22Rv1 (cell line): ENCODE data around the gene SLIT3.

ENCODE experiments used
- H3K27ac ChIP-seq: fragments of 450-650 bp; 2 replicates; pipeline ENCODE4 v1.5.1; 2017
- ZFX ChIP-seq: fragments of 450-650 bp; IDR thresholded peaks from 2 replicates; pipeline ENCODE4 v1.6.1; 2017; ENCODE audit warnings: antibody characterized with exemption, borderline replicate concordance
- TF ChIP-seq, protein P1 (sequence below): fragments of 450-650 bp; IDR thresholded peaks from 2 replicates; pipeline ENCODE4 v1.5.1; 2017; ENCODE audit warnings: mild to moderate bottlenecking

The SLIT3 gene

DNA sequence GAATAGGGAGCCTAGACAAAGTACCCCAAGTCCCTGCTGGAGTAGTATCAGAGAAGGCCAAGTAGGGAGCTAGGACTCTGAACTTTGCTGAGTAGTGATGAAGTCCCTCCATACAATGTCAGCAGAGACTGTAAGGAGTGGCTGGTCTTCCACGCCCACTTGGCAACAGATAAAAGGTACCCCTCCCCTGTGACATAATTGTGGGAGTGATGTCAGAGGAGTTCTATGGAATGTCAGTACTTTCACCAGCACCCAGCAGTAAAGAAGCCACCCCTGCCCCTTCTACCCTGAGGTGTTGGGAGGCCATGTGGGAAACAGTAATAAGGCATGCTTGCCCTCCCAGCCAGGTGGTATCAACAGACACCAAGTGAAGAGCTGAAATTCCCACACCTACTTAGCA is 143.9 kb downstream of the SLIT3 start:
- TF ChIP-seq, protein P1, sequence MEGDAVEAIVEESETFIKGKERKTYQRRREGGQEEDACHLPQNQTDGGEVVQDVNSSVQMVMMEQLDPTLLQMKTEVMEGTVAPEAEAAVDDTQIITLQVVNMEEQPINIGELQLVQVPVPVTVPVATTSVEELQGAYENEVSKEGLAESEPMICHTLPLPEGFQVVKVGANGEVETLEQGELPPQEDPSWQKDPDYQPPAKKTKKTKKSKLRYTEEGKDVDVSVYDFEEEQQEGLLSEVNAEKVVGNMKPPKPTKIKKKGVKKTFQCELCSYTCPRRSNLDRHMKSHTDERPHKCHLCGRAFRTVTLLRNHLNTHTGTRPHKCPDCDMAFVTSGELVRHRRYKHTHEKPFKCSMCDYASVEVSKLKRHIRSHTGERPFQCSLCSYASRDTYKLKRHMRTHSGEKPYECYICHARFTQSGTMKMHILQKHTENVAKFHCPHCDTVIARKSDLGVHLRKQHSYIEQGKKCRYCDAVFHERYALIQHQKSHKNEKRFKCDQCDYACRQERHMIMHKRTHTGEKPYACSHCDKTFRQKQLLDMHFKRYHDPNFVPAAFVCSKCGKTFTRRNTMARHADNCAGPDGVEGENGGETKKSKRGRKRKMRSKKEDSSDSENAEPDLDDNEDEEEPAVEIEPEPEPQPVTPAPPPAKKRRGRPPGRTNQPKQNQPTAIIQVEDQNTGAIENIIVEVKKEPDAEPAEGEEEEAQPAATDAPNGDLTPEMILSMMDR, result no peak
- TF ChIP-seq ZFX, result no peak
- H3K27ac ChIP-seq, result no peak overlapping the region

DNA sequence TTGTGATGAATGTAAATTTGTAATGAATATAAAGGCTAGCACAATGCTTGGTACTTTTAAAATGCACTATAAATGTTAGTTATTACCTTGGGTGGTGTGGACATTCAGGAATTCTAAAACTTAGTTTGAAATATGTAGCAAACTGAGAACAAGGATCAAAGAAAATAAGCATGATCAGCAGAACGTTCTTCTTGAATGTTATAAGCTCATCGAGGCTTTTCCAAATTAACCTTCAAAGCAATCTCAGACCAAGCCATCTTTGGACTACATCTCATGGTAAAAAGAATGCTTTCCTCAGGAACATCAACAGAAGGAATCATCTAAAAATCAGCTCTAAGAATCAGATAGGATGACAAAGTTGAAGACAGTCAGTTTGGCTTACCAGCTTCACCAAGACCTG is 146.3 kb downstream of the SLIT3 start:
- TF ChIP-seq ZFX, result no peak
- TF ChIP-seq, protein P1, result no peak
- H3K27ac ChIP-seq, result no peak overlapping the region

DNA sequence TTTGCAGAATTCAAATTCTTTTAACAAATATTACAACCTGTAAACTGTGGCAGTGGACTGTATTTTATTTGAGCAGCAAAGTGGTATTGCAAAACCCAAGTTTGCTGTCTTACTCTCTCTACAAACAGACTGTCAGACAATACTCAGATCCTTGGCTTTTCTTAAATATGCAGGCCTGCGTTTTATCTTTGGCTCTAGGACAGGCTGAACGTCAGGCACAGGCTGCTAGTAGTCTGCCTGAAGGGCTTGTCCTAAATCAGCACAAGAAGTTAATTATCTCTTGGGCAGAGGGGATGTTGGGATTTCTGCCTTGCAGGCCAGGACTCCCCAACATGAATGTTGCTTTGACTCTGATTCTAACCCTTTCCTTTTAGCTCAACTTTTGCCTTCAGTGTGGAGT is 147.5 kb downstream of the SLIT3 start:
- TF ChIP-seq, protein P1, result no peak
- TF ChIP-seq ZFX, result no peak

DNA sequence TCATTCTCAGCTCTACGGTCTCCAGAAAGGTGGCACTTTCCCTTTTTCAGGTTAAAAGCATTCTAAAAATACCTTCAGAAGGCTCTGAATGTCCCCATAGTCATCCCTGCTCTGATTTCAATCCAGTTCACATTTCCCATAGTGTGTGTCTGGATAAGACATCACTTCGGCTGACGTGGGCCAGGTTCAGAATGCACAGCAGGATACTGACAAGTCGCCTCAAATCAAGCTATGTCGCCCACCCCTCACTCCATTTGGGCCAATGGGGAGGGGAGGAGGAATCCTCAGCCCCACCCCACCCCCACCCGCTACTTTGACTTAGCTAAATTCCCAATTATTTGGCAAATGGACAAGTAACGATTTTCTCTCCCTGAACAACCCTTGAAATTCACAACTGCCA is 148.0 kb downstream of the SLIT3 start:
- H3K27ac ChIP-seq, result no peak overlapping the region
- TF ChIP-seq, protein P1, result no peak
- TF ChIP-seq ZFX, result no peak

More for the DNA sequence above, 147.5 kb downstream of the SLIT3 start:
- H3K27ac ChIP-seq, result no peak overlapping the region

DNA sequence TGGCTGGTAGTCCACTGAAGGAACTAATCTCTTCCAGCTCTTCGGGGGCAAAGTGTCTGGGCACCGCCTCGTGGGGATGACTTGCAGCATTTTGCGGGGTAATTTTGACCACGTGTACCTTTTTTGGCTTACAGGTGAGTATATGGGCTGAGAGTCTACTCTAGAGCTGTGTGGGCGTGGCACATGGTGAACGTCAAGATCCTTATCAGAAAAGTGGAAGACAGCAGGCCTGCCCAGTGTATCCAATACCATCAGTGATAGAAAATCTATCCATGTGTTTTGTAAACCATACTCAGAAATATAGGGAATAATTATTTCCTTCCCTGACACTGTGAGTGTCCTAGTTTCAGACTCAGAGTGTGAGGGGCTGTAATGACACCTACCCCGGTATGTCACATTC is 148.5 kb downstream of the SLIT3 start:
- H3K27ac ChIP-seq, result no peak overlapping the region

DNA sequence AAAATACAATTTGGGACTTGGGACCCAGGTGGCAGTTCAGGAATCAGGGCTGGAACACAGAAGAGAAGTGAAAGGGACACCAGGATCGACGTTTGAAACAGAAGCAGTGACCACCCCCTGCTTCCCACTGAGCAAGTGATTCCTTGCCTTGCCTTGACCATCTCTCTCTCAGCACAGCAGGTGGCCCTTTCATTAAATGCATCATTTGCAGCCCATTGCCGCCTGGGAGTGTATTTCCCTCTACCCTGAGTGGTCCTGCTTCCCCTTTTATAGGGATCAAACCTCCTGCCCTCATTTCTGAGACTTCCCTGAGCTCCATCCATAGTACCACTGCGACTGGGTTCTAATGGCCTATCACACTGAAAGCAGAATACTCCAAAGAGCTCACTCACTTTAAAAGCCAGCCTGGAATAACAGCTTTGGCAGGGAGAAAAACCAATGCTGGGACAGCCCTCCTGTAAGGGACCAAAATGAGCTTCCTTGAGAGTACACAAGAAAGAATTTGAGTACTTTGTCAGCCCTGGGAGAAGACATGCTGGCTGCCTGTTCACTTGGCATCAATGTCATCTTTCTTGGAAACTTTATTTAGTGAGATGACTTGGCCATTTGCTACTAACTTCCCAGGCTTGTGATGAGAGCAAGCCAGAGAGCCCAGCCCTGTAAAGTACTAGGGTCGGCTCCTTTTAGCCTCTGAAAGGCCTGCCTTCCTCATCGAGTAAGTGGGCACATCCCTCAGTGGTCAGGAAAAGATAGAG is 149.7 kb downstream of the SLIT3 start:
- TF ChIP-seq ZFX, result no peak
- TF ChIP-seq, protein P1, result no peak
- H3K27ac ChIP-seq, result no peak overlapping the region

More for the DNA sequence above, 148.5 kb downstream of the SLIT3 start:
- no peak for TF ChIP-seq ZFX
- TF ChIP-seq, protein P1, result no peak

DNA sequence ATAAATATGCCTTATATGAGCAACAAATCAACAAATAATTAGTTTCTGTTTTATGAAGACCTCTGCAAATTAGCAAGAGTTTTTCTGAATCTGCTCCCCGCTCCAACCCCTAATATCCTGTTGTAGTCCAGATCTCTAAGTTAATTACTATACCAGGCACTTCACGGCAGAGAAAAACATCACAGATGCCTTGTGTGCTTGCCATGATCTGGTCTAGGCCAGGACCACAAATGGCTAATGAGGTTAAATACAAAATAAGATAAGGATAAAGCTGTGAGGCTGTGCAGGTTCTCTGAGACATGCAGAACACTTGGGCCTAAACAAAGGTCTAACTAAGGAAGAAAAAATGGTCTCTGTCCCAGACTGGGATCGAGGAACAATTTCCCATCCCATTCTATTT is 150.8 kb downstream of the SLIT3 start:
- no peak for TF ChIP-seq ZFX
- TF ChIP-seq, protein P1, result no peak
- H3K27ac ChIP-seq, result no peak overlapping the region
